HG03378 (cell line): Measurements from ENCODE around the gene TBC1D14.
"Not testable (repeated sequence)": the region's sequence is repeated elsewhere in the genome, so short reads cannot be mapped to it uniquely, and the experiment has no call there.

ENCODE experiments used
- ATAC-seq: cut with Tn5 transposase; IDR thresholded peaks from one replicate; pipeline ENCODE4 v1.9.1; 2021; ENCODE audit warnings: mild to moderate bottlenecking, moderate library complexity; ENCODE audit not compliant: unreplicated experiment

The TBC1D14 gene

GRCh38 chr4:6967846-6968340, 58.3 kb downstream of the TBC1D14 start:
- no peak for ATAC-seq

- ATAC-seq = no peak
Observed at GRCh38 chr4:6968496-6968895, 58.9 kb downstream of the TBC1D14 start.

GRCh38 chr4:6969826-6970800, 60.5 kb downstream of the TBC1D14 start:
- ATAC-seq = peak; percentile 76

GRCh38 chr4:6971536-6972374, 62.1 kb downstream of the TBC1D14 start:
- ATAC-seq = no peak

GRCh38 chr4:6972375-6972650, 62.7 kb downstream of the TBC1D14 start:
- ATAC-seq = no peak

GRCh38 chr4:6972911-6973310, 63.3 kb downstream of the TBC1D14 start:
- no peak for ATAC-seq

GRCh38 chr4:6974138-6974848, 64.7 kb downstream of the TBC1D14 start:
- ATAC-seq = peak; percentile 60

- not testable (repeated sequence) for ATAC-seq
Observed at GRCh38 chr4:6977846-6978245, 68.2 kb downstream of the TBC1D14 start.

- ATAC-seq = no peak
Observed at GRCh38 chr4:6983544-6984142, 74.0 kb downstream of the TBC1D14 start.

- no peak for ATAC-seq
Observed at GRCh38 chr4:6984612-6985425, 75.2 kb downstream of the TBC1D14 start.

- ATAC-seq = peak; percentile 26
Observed at GRCh38 chr4:6986072-6986780, 76.6 kb downstream of the TBC1D14 start.

GRCh38 chr4:6986781-6987587, 77.4 kb downstream of the TBC1D14 start:
- ATAC-seq = peak; percentile 46

GRCh38 chr4:6987588-6987961, 77.9 kb downstream of the TBC1D14 start:
- ATAC-seq = no peak

- ATAC-seq = no peak
Observed at GRCh38 chr4:6988016-6988715, 78.5 kb downstream of the TBC1D14 start.

GRCh38 chr4:6989331-6989923, 79.8 kb downstream of the TBC1D14 start:
- no peak for ATAC-seq

GRCh38 chr4:6990661-6991060, 81.0 kb downstream of the TBC1D14 start:
- no peak for ATAC-seq

- ATAC-seq = no peak
Observed at GRCh38 chr4:6991249-6991648, 81.6 kb downstream of the TBC1D14 start.
